Ascending aorta (tissue), 2 donors: ENCODE measurements around the gene YAP1. TPM values are rescaled to one million over a fixed set of nuclear protein-coding genes. Genes with fewer than 3 reads are reported as not detected.
"Not testable (repeated sequence)": the region's sequence is repeated elsewhere in the genome, so short reads cannot be mapped to it uniquely, and the experiment has no call there.

ENCODE experiments used
- DNase-seq, 2 donors: peaks; one replicate each; pipeline ENCODE4 v3.0.0-alpha.2; 2019; ENCODE audit warnings: low spot score in 2 of 2
- H3K27ac ChIP-seq, 2 donors: fragments of 200-600 bp; sonication (generic); one replicate each; pipeline ENCODE4 v1.5.1; 2016 to 2017; ENCODE audit warnings: mild to moderate bottlenecking in 1 of 2
- H3K27me3 ChIP-seq: fragments of 200-600 bp; sonication (generic); one replicate; pipeline ENCODE4 v1.5.1; 2017
- H3K36me3 ChIP-seq, 2 donors: fragments of 200-600 bp; sonication (generic); one replicate each; pipeline ENCODE4 v1.5.1; 2016
- H3K4me1 ChIP-seq, 2 donors: fragments of 200-600 bp; sonication (generic); one replicate each; pipeline ENCODE4 v1.5.1; 2016 to 2017; ENCODE audit warnings: mild to moderate bottlenecking in 1 of 2
- H3K4me3 ChIP-seq, 2 donors: fragments of 200-600 bp; sonication (generic); one replicate each; pipeline ENCODE4 v1.5.1; 2016 to 2017; ENCODE audit warnings: mild to moderate bottlenecking in 1 of 2
- H3K9me3 ChIP-seq, 2 donors: fragments of 200-600 bp; sonication (generic); one replicate each; pipeline ENCODE4 v1.5.1; 2016
- intact Hi-C: fragments of 100-400 bp; cut with DNase I; formaldehyde crosslinking; loops from one replicate; pipeline ENCODE4 v1.15.1; 2023
- total RNA-seq: library from RNA; depleted of rRNA; stranded (reverse); fragments of >200 nt; gene quantifications from one replicate; pipeline ENCODE4 v1.1.0, GENCODE V29; 2016
- TF ChIP-seq, protein P1 (sequence below), 3 experiments: fragments of 200-600 bp in 2 of 3; fragments of 450-650 bp in 1 of 3; sonication (generic) in 2 of 3; IDR thresholded peaks; one replicate each; pipeline ENCODE4 v1.5.1; 2016 to 2019; ENCODE audit warnings: antibody characterized with exemption in 3 of 3, mild to moderate bottlenecking in 1 of 3, moderate library complexity in 1 of 3

Gene YAP1
- total RNA-seq, 1 donor from 2014 or later: 516 TPM

DNA sequence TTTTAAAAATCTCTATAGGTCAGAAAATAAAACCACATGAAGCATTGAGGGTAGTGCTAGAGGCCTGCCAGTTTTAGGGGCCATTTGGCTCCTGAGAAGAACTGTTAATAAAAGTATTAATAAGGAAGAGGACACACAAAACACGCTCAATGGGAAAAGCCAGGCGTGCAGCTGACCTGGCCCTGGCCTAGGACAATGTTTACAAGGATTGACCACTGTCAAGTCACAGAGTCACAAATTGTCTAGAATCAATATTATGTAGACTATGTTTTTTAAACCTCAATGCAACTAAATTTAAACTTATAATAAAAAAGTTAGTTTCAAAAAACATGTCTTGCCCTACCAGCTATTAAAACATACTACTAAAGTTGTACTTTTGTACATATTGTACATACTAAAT lies 89.4 kb downstream of the YAP1 start:
- H3K27ac ChIP-seq: no peak overlapping the region
- TF ChIP-seq, protein P1, sequence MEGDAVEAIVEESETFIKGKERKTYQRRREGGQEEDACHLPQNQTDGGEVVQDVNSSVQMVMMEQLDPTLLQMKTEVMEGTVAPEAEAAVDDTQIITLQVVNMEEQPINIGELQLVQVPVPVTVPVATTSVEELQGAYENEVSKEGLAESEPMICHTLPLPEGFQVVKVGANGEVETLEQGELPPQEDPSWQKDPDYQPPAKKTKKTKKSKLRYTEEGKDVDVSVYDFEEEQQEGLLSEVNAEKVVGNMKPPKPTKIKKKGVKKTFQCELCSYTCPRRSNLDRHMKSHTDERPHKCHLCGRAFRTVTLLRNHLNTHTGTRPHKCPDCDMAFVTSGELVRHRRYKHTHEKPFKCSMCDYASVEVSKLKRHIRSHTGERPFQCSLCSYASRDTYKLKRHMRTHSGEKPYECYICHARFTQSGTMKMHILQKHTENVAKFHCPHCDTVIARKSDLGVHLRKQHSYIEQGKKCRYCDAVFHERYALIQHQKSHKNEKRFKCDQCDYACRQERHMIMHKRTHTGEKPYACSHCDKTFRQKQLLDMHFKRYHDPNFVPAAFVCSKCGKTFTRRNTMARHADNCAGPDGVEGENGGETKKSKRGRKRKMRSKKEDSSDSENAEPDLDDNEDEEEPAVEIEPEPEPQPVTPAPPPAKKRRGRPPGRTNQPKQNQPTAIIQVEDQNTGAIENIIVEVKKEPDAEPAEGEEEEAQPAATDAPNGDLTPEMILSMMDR (IDR thresholded peaks at IDR 0.05): no peak
- peaks cover 6 to 25% of the 10 kb centered on the region in 2 donors for H3K4me1 ChIP-seq
- H3K36me3 ChIP-seq: peaks cover 0 to 8% of the 10 kb centered on the region in 2 donors
- no peaks in the 10 kb centered on the region for H3K9me3 ChIP-seq
- intact Hi-C loops: no loop called here
- no peak for DNase-seq
- H3K4me3 ChIP-seq: no peak overlapping the region
- H3K27me3 ChIP-seq: no peaks in the 10 kb centered on the region

DNA sequence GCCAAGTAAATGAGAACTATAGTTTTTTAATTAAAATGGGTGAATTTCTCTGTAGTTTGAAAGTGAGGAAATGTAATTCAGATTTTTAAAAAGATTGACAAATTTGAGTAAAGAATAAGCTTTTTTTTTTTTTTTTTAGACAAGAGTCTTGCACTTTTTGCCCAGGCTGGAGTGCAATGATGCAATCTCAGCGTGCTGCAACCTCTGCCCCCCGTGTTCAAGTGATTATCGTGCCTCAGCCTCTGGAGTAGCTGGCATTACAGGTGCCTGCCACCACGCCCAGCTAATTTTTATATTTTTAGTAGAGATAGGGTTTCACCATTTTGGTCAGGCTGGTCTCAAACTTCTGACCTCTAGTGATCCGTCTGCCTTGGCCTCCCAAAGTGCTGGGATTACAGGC lies 90.1 kb downstream of the YAP1 start:
- H3K36me3 ChIP-seq, H3K27ac ChIP-seq, H3K27me3 ChIP-seq, DNase-seq, intact Hi-C loops, H3K4me3 ChIP-seq, H3K9me3 ChIP-seq: not testable (repeated sequence)
- peaks cover 6 to 25% of the 10 kb centered on the region in 2 donors for H3K4me1 ChIP-seq

DNA sequence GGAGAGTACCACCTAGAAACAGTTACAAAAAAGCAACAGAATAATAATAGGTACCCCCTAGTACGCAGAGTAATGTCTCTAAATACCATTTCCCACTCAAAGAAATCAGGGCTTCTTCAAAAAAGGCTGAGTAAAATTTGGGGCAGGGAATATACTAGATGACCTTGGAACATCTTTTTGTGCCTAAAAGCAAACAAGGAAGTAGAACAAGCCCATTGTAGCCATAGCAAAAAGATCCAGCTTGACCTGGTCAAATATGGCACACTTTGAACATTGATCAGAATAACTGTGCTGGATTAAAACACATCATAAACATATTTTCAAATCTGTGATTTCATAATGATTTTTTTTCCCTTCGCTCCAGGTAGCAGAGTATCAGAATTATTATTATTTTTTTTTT lies 91.5 kb downstream of the YAP1 start:
- Histone ChIP-seq H3K4me1 (peaks cover 3 to 17% of the 10 kb centered on the region in 2 donors), H3K36me3 (peaks cover 8 to 19% of the 10 kb centered on the region in 2 donors), H3K27me3 (no peaks in the 10 kb centered on the region), H3K27ac (no peak overlapping the region), H3K9me3 (no peaks in the 10 kb centered on the region), H3K4me3 (no peak overlapping the region)
- TF ChIP-seq, protein P1 (IDR thresholded peaks at IDR 0.05): no peak
- no peak for DNase-seq
- intact Hi-C loops: no loop called here

DNA sequence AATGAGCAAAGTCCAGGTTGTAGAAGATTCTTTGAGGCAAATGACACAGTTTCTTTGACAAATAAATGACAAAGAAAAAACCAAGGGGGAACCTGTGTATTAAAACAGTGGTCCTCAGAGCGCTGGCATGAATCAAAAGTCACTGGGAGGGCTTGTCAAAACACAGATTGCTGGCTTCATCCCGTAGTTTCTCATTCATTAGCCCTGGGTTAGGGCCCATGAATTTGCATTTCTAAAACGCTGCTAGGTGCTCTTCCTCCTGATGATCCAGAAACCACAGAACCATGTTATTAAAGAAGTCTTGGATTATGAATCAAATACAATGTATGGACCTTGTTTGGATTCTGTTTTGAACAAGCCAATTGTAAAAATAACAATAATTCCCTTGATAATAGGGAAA lies 92.7 kb downstream of the YAP1 start:
- Histone ChIP-seq H3K9me3 (no peaks in the 10 kb centered on the region), H3K36me3 (peaks cover 20 to 25% of the 10 kb centered on the region in 2 donors), H3K27me3 (no peaks in the 10 kb centered on the region), H3K27ac (no peak overlapping the region), H3K4me1 (peaks cover 0 to 8% of the 10 kb centered on the region in 2 donors), H3K4me3 (no peak overlapping the region)
- DNase-seq: no peak
- TF ChIP-seq, protein P1 (IDR thresholded peaks at IDR 0.05): no peak
- intact Hi-C loops: no loop called here

DNA sequence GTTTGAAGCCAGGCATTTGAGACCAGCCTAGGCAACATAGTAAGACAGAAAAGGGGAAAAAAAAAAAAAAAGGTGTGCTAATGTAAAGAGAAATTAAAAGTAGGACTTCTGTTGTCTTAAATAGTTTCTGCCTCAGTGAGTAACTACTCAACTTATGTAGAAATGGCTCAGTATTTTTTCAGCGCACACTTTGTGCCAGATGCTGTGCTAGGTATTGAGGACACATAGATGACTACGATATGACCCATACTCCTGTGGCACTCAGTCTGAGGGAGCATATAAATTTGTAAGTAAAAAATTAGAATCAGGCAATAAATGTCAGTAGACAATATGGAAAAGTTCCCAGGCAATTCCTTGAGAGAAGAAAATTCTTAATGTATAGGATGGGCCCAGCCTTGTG lies 93.9 kb downstream of the YAP1 start:
- H3K27ac ChIP-seq: peak overlapping the region; percentile 20 to 47
- no peak overlapping the region for H3K4me3 ChIP-seq
- no peaks in the 10 kb centered on the region for H3K9me3 ChIP-seq
- TF ChIP-seq, protein P1 (IDR thresholded peaks at IDR 0.05): no peak
- intact Hi-C loops: no loop called here
- H3K4me1 ChIP-seq: peaks cover 0 to 3% of the 10 kb centered on the region in 2 donors
- DNase-seq: no peak
- no peaks in the 10 kb centered on the region for H3K27me3 ChIP-seq
- H3K36me3 ChIP-seq: peaks cover 26 to 28% of the 10 kb centered on the region in 2 donors

DNA sequence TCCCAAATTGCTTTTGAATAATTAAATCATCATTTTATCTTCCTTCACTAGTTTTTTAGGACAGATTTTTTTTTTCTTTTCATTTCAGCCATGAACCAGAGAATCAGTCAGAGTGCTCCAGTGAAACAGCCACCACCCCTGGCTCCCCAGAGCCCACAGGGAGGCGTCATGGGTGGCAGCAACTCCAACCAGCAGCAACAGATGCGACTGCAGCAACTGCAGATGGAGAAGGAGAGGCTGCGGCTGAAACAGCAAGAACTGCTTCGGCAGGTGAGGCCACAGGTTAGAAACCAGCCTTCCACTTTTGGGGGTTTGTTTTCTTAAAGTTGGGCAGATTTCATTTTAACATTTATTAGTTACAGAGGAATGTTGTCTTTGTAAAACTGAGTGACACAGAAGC lies 95.6 kb downstream of the YAP1 start:
- Histone ChIP-seq H3K36me3 (peaks cover 30 to 39% of the 10 kb centered on the region in 2 donors), H3K4me3 (no peak overlapping the region), H3K27ac (peak overlapping the region in 1 of 2 donors; percentile 29), H3K9me3 (no peaks in the 10 kb centered on the region), H3K4me1 (peaks cover 0 to 3% of the 10 kb centered on the region in 2 donors), H3K27me3 (no peaks in the 10 kb centered on the region)
- TF ChIP-seq, protein P1 (IDR thresholded peaks at IDR 0.05): no peak
- DNase-seq: no peak
- intact Hi-C loops: no loop called here
